Ovary (tissue), 9 donors: Measurements from ENCODE around the gene GALNT6. TPM values are rescaled to one million over a fixed set of nuclear protein-coding genes. Genes with fewer than 3 reads are reported as not detected.

Experiments used
- DNase-seq, 5 donors: peaks; one replicate each; pipeline ENCODE4 v3.0.0-alpha.2; 2019 to 2020
- H3K27ac ChIP-seq, 2 donors: fragments of 200-600 bp; one replicate each; pipeline versions ENCODE4 v1.5.1 to v1.8.0; 2019 to 2022
- H3K27me3 ChIP-seq: fragments of 200-600 bp; one replicate; pipeline ENCODE4 v1.8.0; 2022
- H3K36me3 ChIP-seq: fragments of 200-600 bp; sonication (generic); one replicate; pipeline ENCODE4 v1.5.1; 2019
- H3K4me1 ChIP-seq: one replicate; pipeline ENCODE4 v1.8.1; 2013; ENCODE audit warnings: mild to moderate bottlenecking, moderate library complexity; ENCODE audit not compliant: insufficient read depth
- H3K4me3 ChIP-seq: fragments of 200-600 bp; sonication (generic); one replicate; pipeline ENCODE4 v1.5.1; 2017
- H3K9me3 ChIP-seq, 2 donors: fragments of 200-600 bp in 1 of 2; sonication (generic) in 1 of 2; one replicate each; pipeline versions ENCODE4 v1.5.1 to v1.8.1; 2013 to 2019; ENCODE audit warnings: mild to moderate bottlenecking in 1 of 2, moderate library complexity in 1 of 2
- CTCF ChIP-seq, 3 donors: fragments of 450-650 bp in 2 of 3; fragments of 200-600 bp in 1 of 3; IDR thresholded peaks; one replicate each; pipeline versions ENCODE4 v1.5.1 to v1.8.0; 2016 to 2022; ENCODE audit warnings: antibody characterized with exemption in 3 of 3, mild to moderate bottlenecking in 1 of 3
- EP300 ChIP-seq: sonication (generic); formaldehyde crosslinking; IDR thresholded peaks from one replicate; pipeline ENCODE4 v1.6.1; 2017; ENCODE audit warnings: antibody characterized with exemption
- POLR2A ChIP-seq: fragments of 450-650 bp; IDR thresholded peaks from one replicate; pipeline ENCODE4 v1.6.1; 2017; ENCODE audit warnings: antibody characterized with exemption, mild to moderate bottlenecking, moderate library complexity
- WGBS, 3 donors: extraction: QIAGEN DNeasy Blood & Tissue Kit in 1 of 3; methylation state at CpG; one replicate each; pipeline versions ENCODE4 v1.1.5 to v1.1.7; 2013 to 2017; 5-methylcytosine and 5-hydroxymethylcytosine counted together
- intact Hi-C, 4 donors: fragments of 100-400 bp; cut with DNase I; formaldehyde crosslinking; loops; one replicate each; pipeline versions ENCODE4 v1.11.0 to v1.15.1; 2022 to 2023
- polyA plus RNA-seq, 2 donors: library from polyadenylated mRNA; stranded (reverse); fragments of 200-250 nt in 1 of 2; fragments of 350-450 nt in 1 of 2; fragmentation: Illumina TruSeq in 1 of 2; extraction: RNeasy Lipid Tissue Mini Kit (QIAGEN cat#74804) in 1 of 2; gene quantifications; one replicate each; pipeline ENCODE4 v1.2.3, GENCODE V29; 2013 to 2014
- total RNA-seq, 7 donors: library from RNA; depleted of rRNA in 2 of 7; stranded (reverse); fragments of >200 nt in 2 of 7; fragmentation: NEBNext Ultra II Directional in 3 of 7; extraction: Animal tissue kit (Norgen Biotek cat#: 25700) in 3 of 7; gene quantifications; one replicate each; pipeline versions ENCODE4 v1.1.0 to v1.2.4, GENCODE V29; 2016 to 2023
- donor health status: DM: no; HTN: no; CAD: no; lungs with moderate emphysema.
- donor health status: DM: no; HTN: no; CAD: no.
- donor health status: Bipolar disorder and iron deficiency.
- donor health status: DM: yes; HTN: yes; CAD: no.
- donor health status: DM: no; HTN: no; CAD: no.
- donor health status: DM: yes; HTN: yes; CAD: no.

The GALNT6 gene
- total and polyA plus RNA-seq, 9 donors, result 0.51 to 14.5 (median 2.7) TPM

GRCh38 chr12:51330186-51330585 is 61.0 kb downstream of the GALNT6 start:
- DNase-seq, result no peak

GRCh38 chr12:51329742-51330141 is 61.5 kb downstream of the GALNT6 start:
- intact Hi-C loops, result no loop called here
- no peak overlapping the region for H3K4me3 ChIP-seq
- DNase-seq, result no peak
- TF ChIP-seq EP300 (no peak), CTCF (IDR thresholded peaks at IDR 0.05) (no peak), POLR2A (no peak)
- no peak overlapping the region for H3K27ac ChIP-seq
- 81 to 88% (median 83%) methylated on average over 5 of the region's 5 CpGs for WGBS, 3 donors
- no peaks in the 10 kb centered on the region for H3K36me3 ChIP-seq
- H3K4me1 ChIP-seq, result no peaks in the 10 kb centered on the region
- no peaks in the 10 kb centered on the region for H3K9me3 ChIP-seq
- no peaks in the 10 kb centered on the region for H3K27me3 ChIP-seq

More at GRCh38 chr12:51330186-51330585, 61.0 kb downstream of the GALNT6 start:
- intact Hi-C loops, result no loop called here
- no peak overlapping the region for H3K4me3 ChIP-seq
- TF ChIP-seq EP300, result no peak
- no peak for TF ChIP-seq POLR2A
- TF ChIP-seq CTCF (IDR thresholded peaks at IDR 0.05), result no peak
- no peaks in the 10 kb centered on the region for H3K4me1 ChIP-seq
- H3K36me3 ChIP-seq, result no peaks in the 10 kb centered on the region
- no peak overlapping the region for H3K27ac ChIP-seq
- no peaks in the 10 kb centered on the region for H3K27me3 ChIP-seq
- H3K9me3 ChIP-seq, result no peaks in the 10 kb centered on the region

- Histone ChIP-seq H3K4me3 (no peak overlapping the region), H3K36me3 (no peaks in the 10 kb centered on the region), H3K4me1 (no peaks in the 10 kb centered on the region), H3K9me3 (no peaks in the 10 kb centered on the region), H3K27me3 (no peaks in the 10 kb centered on the region), H3K27ac (no peak overlapping the region)
- TF ChIP-seq POLR2A (no peak), EP300 (no peak), CTCF (IDR thresholded peaks at IDR 0.05) (no peak)
- intact Hi-C loops, result no loop called here
- 85 to 88% (median 86%) methylated on average over 4 of the region's 4 CpGs for WGBS, 3 donors
- no peak for DNase-seq
These were observed 62.6 kb downstream of the GALNT6 start for GRCh38 chr12:51328587-51328986.

GRCh38 chr12:51326698-51327439 is 64.3 kb downstream of the GALNT6 start:
- WGBS, 3 donors, result 52 to 63% (median 60%) methylated on average over 7 of the region's 7 CpGs
- Histone ChIP-seq H3K9me3 (no peaks in the 10 kb centered on the region), H3K4me1 (no peaks in the 10 kb centered on the region), H3K27ac (no peak overlapping the region), H3K36me3 (no peaks in the 10 kb centered on the region), H3K4me3 (no peak overlapping the region), H3K27me3 (no peaks in the 10 kb centered on the region)
- no peak for DNase-seq
- intact Hi-C loops, result no loop called here
- TF ChIP-seq CTCF (IDR thresholded peaks at IDR 0.05) (no peak), EP300 (no peak), POLR2A (no peak)
